Measurements from ENCODE around the gene PPP1R2. TPM values are rescaled to one million over a fixed set of nuclear protein-coding genes. Genes with fewer than 3 reads are reported as not detected.

Gene PPP1R2
- total and polyA plus RNA-seq, 2 donors (not counting 3 experiments of a cell fraction or from before 2014, with no cell fraction given): 19.9 to 37.3 TPM

DNA sequence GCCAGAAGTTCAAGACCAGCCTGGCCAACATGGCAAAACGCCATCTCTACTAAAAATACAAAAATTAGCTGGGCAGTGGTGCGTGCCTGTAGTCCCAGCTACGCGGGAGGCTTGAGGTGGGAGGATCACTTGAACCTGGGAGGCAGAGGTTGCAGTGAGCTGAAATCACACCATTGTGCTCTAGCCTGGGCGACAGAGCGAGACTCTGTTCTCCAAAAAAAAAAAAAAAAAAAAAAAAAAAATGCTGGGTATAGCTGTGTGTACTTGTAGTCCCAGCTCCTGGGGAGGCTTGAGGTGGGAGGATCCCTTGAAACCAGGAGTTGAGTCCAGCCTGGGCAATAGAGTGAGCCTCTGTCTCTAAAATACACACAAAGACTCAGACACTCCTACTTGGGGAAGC, 32.0 kb downstream of the PPP1R2 start:
- TF ChIP-seq GATA2 (IDR thresholded peaks at IDR 0.05; ENCODE audit: insufficient read depth, insufficient read length, low read depth, low read length) (no peak), MYC (IDR thresholded peaks at IDR 0.05; ENCODE audit: low read depth, low read length) (no peak), POLR2A (IDR thresholded peaks at IDR 0.05; ENCODE audit: low read depth, low read length) (no peak), FOS (IDR thresholded peaks at IDR 0.05; ENCODE audit: borderline replicate concordance, insufficient read depth, low read length) (no peak), JUN (IDR thresholded peaks at IDR 0.05; ENCODE audit: borderline replicate concordance, insufficient read depth, insufficient read length, low read depth) (no peak), POLR2AphosphoS5 (IDR thresholded peaks at IDR 0.05; ENCODE audit: insufficient read depth, low read depth, low read length) (no peak), EZH2 (IDR thresholded peaks at IDR 0.05; ENCODE audit: borderline replicate concordance, low read depth, low read length, severe bottlenecking) (no peak)
- TF ChIP-seq, protein P1, sequence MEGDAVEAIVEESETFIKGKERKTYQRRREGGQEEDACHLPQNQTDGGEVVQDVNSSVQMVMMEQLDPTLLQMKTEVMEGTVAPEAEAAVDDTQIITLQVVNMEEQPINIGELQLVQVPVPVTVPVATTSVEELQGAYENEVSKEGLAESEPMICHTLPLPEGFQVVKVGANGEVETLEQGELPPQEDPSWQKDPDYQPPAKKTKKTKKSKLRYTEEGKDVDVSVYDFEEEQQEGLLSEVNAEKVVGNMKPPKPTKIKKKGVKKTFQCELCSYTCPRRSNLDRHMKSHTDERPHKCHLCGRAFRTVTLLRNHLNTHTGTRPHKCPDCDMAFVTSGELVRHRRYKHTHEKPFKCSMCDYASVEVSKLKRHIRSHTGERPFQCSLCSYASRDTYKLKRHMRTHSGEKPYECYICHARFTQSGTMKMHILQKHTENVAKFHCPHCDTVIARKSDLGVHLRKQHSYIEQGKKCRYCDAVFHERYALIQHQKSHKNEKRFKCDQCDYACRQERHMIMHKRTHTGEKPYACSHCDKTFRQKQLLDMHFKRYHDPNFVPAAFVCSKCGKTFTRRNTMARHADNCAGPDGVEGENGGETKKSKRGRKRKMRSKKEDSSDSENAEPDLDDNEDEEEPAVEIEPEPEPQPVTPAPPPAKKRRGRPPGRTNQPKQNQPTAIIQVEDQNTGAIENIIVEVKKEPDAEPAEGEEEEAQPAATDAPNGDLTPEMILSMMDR (IDR thresholded peaks at IDR 0.05; ENCODE audit: extremely low read depth in 1 of 2, insufficient read depth in 1 of 2, low read depth in 1 of 2, low read length in 2 of 2): no peak
- TF ChIP-seq, protein P2, sequence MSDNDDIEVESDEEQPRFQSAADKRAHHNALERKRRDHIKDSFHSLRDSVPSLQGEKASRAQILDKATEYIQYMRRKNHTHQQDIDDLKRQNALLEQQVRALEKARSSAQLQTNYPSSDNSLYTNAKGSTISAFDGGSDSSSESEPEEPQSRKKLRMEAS (IDR thresholded peaks at IDR 0.05; ENCODE audit: insufficient read depth, insufficient read length): no peak
- no peak for FAIRE-seq
- Histone ChIP-seq H3K36me3 (ENCODE audit: control insufficient read depth in 2 of 2, extremely low read depth in 1 of 2, insufficient read depth in 2 of 2, low read length in 2 of 2) (no peaks in the 10 kb centered on the region), H3K27ac (ENCODE audit: insufficient read depth, low read depth, low read length) (no peak overlapping the region), H2AFZ (ENCODE audit: low read depth, low read length) (no peak overlapping the region), H3K9ac (replicated peaks; ENCODE audit: extremely low read depth, insufficient read depth, low read length) (no peak overlapping the region), H3K27me3 (ENCODE audit: control insufficient read depth in 2 of 2, insufficient read depth in 2 of 2, low read length in 2 of 2) (no peaks in the 10 kb centered on the region), H3K79me2 (ENCODE audit: control insufficient read depth, insufficient read depth, low read length) (no peaks in the 10 kb centered on the region), H4K20me1 (replicated peaks; ENCODE audit: control insufficient read depth, extremely low read depth, insufficient read depth, low read length) (no peaks in the 10 kb centered on the region), H3K9me1 (replicated peaks; ENCODE audit: control insufficient read depth, extremely low read depth, insufficient read depth, low read length) (no peaks in the 10 kb centered on the region), H3K4me2 (ENCODE audit: insufficient read depth, low read length) (no peak overlapping the region), H3K4me1 (ENCODE audit: control insufficient read depth, extremely low read depth, insufficient read depth, low read length) (no peaks in the 10 kb centered on the region), H3K4me3 (replicated peaks in 1 of 3; ENCODE audit: insufficient read depth in 1 of 3, low read depth in 1 of 3, low read length in 3 of 3) (no peak overlapping the region), H3K9me3 (replicated peaks; ENCODE audit: control insufficient read depth, insufficient read depth, low read length) (no peaks in the 10 kb centered on the region)
- ChIA-PET CTCF (interaction anchor here (1.0 to 1.3 kb wide), 2 partner anchors 11 to 240 kb away, joined by 3 to 8 read pairs; partner anchors contain the start of gene XXYLT1), POLR2A (interaction anchor here (0.6 to 0.9 kb wide), 2 partner anchors 241 to 961 kb away, joined by 3 to 4 read pairs; no protein-coding TSS in a partner anchor)
- intact Hi-C loops (cut with micrococcal nuclease) (no loop called here), dilution Hi-C loops (cut with MboI; ENCODE audit: extremely low pct_ligation_motif_present, low sequenced_read_pairs) (no loop called here)
- DNase-seq (ENCODE audit: low read depth, low spot score): no peak
- no TSS peak for BruUV-seq (replicated peaks)
